ENCODE data around the gene CCDC149.

- TF ChIP-seq CTCF (IDR thresholded peaks at IDR 0.05; ENCODE audit: poor library complexity) = no peak
- no peak for TF ChIP-seq EZH2 (IDR thresholded peaks at IDR 0.05; ENCODE audit: borderline replicate concordance)
These were observed 25.1 kb upstream of the CCDC149 start for GRCh38 chr4:24937917-24938281.
